HG02798 (cell line): ENCODE results near the gene NXPH3.
A peak's percentile ranks its signal among the peaks of the same experiment; 100 is the strongest.
"Not testable (repeated sequence)": the region's sequence is repeated elsewhere in the genome, so short reads cannot be mapped to it uniquely, and the experiment has no call there.

Experiments used
- ATAC-seq: cut with Tn5 transposase; IDR thresholded peaks from one replicate; pipeline ENCODE4 v1.9.1; 2021; ENCODE audit warnings: mild to moderate bottlenecking; ENCODE audit not compliant: unreplicated experiment, poor library complexity

The NXPH3 gene

DNA sequence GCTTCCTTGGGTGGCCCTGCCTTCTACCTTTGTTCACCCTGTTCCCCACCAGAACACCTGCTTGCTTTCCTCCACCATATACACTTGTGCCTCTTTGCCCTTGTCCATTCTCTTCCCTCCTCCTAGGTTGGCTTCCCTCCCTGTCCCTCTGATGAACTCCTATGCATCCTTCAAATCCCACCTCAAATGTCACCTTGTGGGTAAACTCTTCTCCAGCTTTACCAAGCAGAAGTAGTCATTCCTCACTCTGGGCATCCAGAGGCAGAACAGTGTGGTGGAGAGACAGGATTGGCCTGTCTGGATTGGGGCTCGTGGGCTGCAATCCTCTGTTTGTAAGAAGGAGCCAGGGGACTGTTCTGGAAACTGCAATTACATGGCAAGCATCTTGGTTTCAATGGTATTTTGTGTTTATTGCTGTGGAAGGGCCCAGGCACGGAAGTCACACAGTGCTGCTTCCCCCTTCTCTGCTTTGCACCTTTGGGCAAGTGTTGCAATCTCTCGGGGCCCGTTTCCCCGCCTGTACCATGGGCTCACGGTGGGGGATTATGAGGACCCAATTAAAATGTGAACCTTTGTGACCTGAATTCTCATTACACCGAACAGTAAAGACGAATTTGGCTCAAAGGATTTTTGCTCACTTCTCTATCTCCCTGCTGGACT is 21.9 kb upstream of the NXPH3 start:
- no peak for ATAC-seq

DNA sequence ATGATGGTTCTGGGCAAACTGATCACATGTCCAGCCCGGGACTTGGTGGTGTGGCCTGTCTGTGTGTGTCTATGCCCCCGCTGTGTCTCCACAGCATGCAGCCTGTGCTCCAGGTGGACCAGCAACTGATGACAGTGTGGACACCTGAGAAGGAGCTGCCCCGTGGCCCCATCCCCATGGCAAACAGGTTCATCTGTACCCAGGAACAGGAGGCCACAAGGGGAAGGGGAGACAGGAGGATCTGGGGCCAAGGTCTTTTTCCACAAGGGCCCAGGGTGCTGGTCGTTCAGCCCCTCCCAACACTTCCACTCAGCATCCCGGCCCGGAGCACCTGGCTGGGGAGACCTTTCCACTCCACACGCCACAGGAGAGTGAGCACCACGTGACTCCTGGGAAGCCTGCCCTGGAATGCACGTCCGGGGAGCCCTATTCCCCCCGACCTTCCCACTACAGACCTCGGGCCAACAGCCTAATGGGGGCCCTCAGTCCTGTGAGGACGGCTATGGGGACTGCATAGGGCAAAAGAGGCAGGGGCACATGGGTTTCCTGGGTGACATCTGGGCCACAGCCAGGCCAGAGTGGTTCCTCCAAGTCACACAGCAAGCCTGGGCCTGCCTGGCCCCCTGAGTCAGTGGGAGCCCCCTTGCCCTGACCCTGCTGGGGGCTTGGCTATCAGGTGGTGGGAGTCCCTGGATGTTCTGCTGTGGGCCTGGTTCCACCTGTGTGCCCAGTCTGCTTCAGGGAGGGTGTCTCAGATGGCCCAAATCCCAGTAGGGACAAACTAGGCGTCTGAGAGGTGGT is 20.8 kb upstream of the NXPH3 start:
- ATAC-seq, result no peak

GRCh38 chr17:49555495-49556222 is 20.0 kb upstream of the NXPH3 start:
- ATAC-seq, result no peak

GRCh38 chr17:49556223-49556943 is 19.3 kb upstream of the NXPH3 start:
- peak; percentile 42 for ATAC-seq

- ATAC-seq, result no peak
These were observed 18.2 kb upstream of the NXPH3 start for GRCh38 chr17:49557312-49558024.

DNA sequence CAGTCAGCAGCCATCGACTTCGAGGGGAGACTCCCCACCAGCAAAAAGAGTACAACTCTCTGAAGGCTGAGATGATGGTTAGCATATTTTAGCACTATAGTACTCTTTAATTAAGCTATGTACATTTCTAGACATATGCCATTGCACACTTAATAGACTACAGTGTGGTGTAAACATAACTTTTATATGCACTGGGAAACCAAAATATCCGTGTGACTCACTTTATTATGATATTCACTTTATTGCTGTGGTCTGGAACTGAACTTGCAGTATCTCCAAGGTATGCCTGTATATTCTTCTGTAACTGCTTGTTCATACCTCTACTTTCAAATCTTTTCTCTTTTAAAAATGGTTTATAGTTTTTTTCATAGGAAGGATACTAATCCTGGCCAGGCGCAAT is 11.0 kb upstream of the NXPH3 start:
- no peak for ATAC-seq

- no peak for ATAC-seq
These were observed 9.7 kb upstream of the NXPH3 start for GRCh38 chr17:49565948-49566491.

- ATAC-seq, result no peak
These were observed 9.0 kb upstream of the NXPH3 start for GRCh38 chr17:49566668-49567071.

DNA sequence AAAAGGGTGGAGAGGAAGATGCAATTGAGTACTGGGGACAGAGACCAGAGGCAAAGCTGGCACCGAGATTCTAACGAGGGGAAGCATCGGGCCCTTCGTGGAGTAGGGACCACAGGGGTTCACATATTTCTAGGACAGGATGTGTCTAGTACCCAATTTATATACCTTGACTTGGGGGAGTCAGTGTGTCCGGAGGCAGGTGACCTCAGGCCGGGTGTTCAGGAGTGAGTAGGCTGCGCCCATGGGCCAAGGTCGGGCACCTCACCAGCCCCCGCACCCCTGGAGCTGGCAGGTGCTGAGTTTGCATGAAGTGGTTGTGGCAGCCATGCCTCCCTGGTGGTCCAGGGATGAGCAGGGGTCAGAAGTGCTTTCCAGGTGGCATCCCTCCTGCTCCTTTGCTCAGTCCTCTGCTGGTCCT is 8.6 kb upstream of the NXPH3 start:
- no peak for ATAC-seq

DNA sequence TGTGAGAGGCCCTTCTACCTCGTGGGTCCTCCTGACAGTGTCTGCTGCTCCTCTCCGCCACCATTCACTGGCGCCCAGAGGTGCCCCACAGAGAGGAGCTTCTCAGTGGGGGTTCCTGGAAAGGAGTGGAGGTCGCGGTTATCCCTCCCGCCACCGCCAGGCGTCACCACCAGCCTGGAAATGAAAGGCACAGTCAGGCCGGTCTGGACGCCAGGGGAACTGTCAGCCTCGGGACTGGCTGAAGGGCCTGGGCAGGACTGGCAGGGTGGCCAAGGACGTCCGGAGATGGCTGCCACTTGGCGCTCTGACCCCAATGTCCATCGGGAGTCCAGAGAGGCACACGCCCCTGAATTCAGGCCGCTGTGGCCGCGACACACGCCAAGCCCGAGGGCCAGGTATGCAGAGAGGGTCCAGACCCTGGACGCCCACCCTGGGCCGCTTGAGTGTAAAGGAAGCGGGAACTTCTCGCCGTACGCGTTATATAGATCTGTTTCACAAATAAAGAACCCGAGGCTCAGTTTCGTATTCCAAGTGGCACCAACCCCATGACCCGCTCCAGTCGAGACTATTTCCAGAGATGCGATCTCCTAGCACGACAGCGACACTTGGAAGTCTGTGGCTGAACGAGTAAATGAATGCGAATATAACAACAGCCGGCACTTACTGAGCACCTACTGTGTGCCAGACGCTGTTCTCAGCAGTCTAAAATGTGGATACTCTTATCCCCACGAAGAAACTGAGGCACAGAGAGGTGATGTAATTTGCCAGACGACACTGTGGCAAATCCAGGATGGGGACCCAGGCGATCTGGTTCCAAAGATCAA is 7.6 kb upstream of the NXPH3 start:
- peak; percentile 42 for ATAC-seq

- not testable (repeated sequence) for ATAC-seq
These were observed 7.0 kb upstream of the NXPH3 start for GRCh38 chr17:49568695-49569047.

- no peak for ATAC-seq
These were observed 5.0 kb upstream of the NXPH3 start for GRCh38 chr17:49570540-49571242.

DNA sequence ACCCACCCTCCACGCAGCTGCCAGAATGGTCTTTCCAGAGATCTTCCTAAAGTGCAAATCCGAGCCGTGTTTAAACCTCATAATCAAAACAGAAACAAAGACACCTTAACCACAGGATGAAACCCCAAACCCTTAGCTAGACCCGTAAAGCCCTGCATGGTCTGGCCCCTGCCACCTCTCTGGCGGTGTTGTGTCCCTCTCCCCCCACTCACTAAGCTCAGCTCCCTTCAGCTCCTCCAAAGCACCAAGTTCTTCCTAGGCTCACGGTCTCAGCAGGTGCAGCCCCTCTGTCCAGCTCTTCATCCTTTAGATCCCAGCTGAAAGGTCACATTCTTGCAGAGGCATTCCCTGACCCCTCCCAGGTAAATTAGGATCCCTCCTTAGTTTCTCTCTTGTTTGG is 4.4 kb upstream of the NXPH3 start:
- ATAC-seq, result no peak

DNA sequence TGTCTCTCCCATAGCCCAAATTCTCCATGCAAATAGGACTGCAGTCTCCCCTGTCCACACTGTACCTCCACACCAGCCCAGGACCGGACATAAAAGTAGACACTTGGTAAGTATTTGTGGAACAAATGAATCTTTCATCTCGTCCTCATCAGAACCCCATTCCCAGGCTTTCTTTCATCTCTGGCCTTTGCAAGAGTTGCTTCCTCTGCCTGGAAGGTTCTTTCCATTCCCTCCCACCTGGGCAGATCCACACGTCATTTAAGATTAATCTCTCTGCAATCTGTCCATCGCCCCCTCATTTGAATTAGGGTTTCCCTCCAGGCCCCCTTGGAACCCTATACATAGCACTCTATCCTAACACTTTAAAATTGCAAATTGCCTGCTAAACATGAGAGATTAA is 3.9 kb upstream of the NXPH3 start:
- no peak for ATAC-seq

DNA sequence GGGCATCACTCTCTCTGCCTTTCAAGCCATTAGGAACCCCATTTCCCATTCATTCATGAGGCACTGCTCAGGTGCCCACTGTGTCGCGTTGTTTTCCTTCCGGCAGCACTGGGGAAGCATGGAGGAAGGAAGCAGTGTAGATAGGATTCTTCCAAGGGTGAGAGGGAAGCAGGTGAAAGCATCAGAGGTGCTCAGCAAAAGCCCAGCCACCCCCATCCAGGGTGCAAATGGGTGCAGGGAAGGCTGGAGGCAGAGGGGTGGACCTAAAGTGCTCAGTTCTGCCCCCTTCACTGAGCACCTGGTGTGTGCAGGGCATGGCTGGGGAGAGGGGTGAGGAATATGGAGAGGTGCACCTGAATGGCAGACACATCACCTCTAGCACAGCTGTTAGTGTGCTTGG is 3.4 kb upstream of the NXPH3 start:
- no peak for ATAC-seq

- ATAC-seq, result no peak
These were observed 2.8 kb upstream of the NXPH3 start for GRCh38 chr17:49572806-49573420.

GRCh38 chr17:49573510-49574322 is 2.0 kb upstream of the NXPH3 start:
- no peak for ATAC-seq
